IMR-90 (cell line): ENCODE results near the gene UCK2. TPM values are rescaled to one million over a fixed set of nuclear protein-coding genes. Genes with fewer than 3 reads are reported as not detected.

Experiments
- ATAC-seq: fragments of 200-7000 bp; cut with Tn5 transposase; 2 replicates; pipeline ENCODE4 v1.9.1; 2020; ENCODE audit warnings: low read depth, mild to moderate bottlenecking, moderate library complexity
- BruUV-seq: library from RNA; stranded (reverse); fragments of 400-500 nt; replicated peaks from 2 replicates; lab custom pipeline; 2021; lab: Mats Ljungman, UMichigan
- CTCF ChIA-PET: fragments of 300-600 bp; formaldehyde crosslinking; extraction: SDS; loops from one replicate; lab custom pipeline; 2021; ENCODE audit warnings: antibody characterized with exemption; lab: Yijun Ruan, JAX
- POLR2A ChIA-PET: fragments of 300-600 bp; sonication (Branson Sonifier 250); formaldehyde crosslinking; loops from one replicate; lab custom pipeline; 2022; ENCODE audit warnings: antibody characterized with exemption; ENCODE audit not compliant: unreplicated experiment; lab: Charles Lee
- DNase-seq: peaks from one replicate; pipeline ENCODE4 v3.0.0; 2013
- H2AFZ ChIP-seq: replicated peaks from 2 replicates; pipeline ENCODE3; 2013; ENCODE audit warnings: low read length, mild to moderate bottlenecking; ENCODE audit not compliant: poor library complexity
- H2AK5ac ChIP-seq: 2 replicates; pipeline ENCODE4 v1.6.1; 2013; ENCODE audit warnings: low read depth, low read length, inconsistent platforms
- H2AK9ac ChIP-seq: replicated peaks from 2 replicates; pipeline ENCODE3; 2013; ENCODE audit warnings: mild to moderate bottlenecking, low read depth, low read length, moderate library complexity; ENCODE audit not compliant: poor library complexity
- H2BK120ac ChIP-seq: 2 replicates; pipeline ENCODE4 v1.6.1; 2013; ENCODE audit warnings: low read depth, low read length, inconsistent platforms
- H2BK15ac ChIP-seq: 3 replicates; pipeline ENCODE4 v1.6.1; 2013; ENCODE audit warnings: low read depth, low read length, inconsistent platforms
- H2BK20ac ChIP-seq: 2 replicates; pipeline ENCODE4 v1.6.1; 2013; ENCODE audit warnings: low read depth, mild to moderate bottlenecking, inconsistent platforms, low read length, moderate library complexity
- H2BK5ac ChIP-seq: 2 replicates; pipeline ENCODE4 v1.6.1; 2013; ENCODE audit warnings: mild to moderate bottlenecking, low read depth, low read length, inconsistent platforms; ENCODE audit not compliant: poor library complexity, severe bottlenecking
- H3K14ac ChIP-seq: replicated peaks from 2 replicates; pipeline ENCODE4 v1.6.1; 2013; ENCODE audit warnings: low read depth, low read length, inconsistent platforms
- H3K18ac ChIP-seq: 2 replicates; pipeline ENCODE4 v1.6.1; 2013; ENCODE audit warnings: low read depth, low read length, control low read depth
- H3K23ac ChIP-seq: 2 replicates; pipeline ENCODE4 v1.6.1; 2013; ENCODE audit warnings: low read depth, low read length, inconsistent platforms
- H3K27ac ChIP-seq: 2 replicates; pipeline ENCODE4 v1.5.1; 2013; ENCODE audit warnings: mild to moderate bottlenecking, control low read depth, low read length; ENCODE audit not compliant: insufficient read depth
- H3K27me3 ChIP-seq: 2 replicates; pipeline ENCODE4 v1.6.1; 2013; ENCODE audit warnings: low read length; ENCODE audit not compliant: control insufficient read depth, insufficient read depth
- H3K36me3 ChIP-seq: 2 replicates; pipeline ENCODE4 v1.6.1; 2013; ENCODE audit warnings: low read length, mixed read lengths; ENCODE audit not compliant: control insufficient read depth, insufficient read depth
- H3K4ac ChIP-seq: 2 replicates; pipeline ENCODE4 v1.6.1; 2013; ENCODE audit warnings: low read depth, low read length, inconsistent platforms
- H3K4me1 ChIP-seq: 2 replicates; pipeline ENCODE4 v1.6.1; 2013; ENCODE audit warnings: low read length, mixed read lengths; ENCODE audit not compliant: control insufficient read depth, insufficient read depth
- H3K4me2 ChIP-seq: 2 replicates; pipeline ENCODE4 v1.6.1; 2013; ENCODE audit warnings: low read depth, mild to moderate bottlenecking, control low read depth, low read length, moderate library complexity
- H3K4me3 ChIP-seq: 2 replicates; pipeline ENCODE4 v1.5.1; 2013; ENCODE audit warnings: low read depth, mild to moderate bottlenecking, control low read depth, low read length, moderate library complexity; ENCODE audit not compliant: insufficient read depth
- H3K56ac ChIP-seq: 2 replicates; pipeline ENCODE4 v1.6.1; 2013; ENCODE audit warnings: low read length, inconsistent platforms; ENCODE audit not compliant: insufficient read depth; ENCODE audit errors: extremely low read depth
- H3K79me1 ChIP-seq, 2 experiments: 2 replicates each; pipeline ENCODE4 v1.6.1; 2013; ENCODE audit warnings: low read length in 2 of 2, inconsistent platforms in 1 of 2, low read depth in 1 of 2
- H3K9ac ChIP-seq: 2 replicates; pipeline ENCODE4 v1.6.1; 2013; ENCODE audit warnings: low read depth, low read length, control low read depth
- H3K9me1 ChIP-seq: 2 replicates; pipeline ENCODE4 v1.6.1; 2013; ENCODE audit warnings: low read length, inconsistent platforms; ENCODE audit not compliant: insufficient read depth
- H3K9me3 ChIP-seq: 2 replicates; pipeline ENCODE4 v1.6.1; 2013; ENCODE audit warnings: low read length; ENCODE audit not compliant: control insufficient read depth, insufficient read depth
- H4K20me1 ChIP-seq: 2 replicates; pipeline ENCODE4 v1.6.1; 2013; ENCODE audit warnings: low read length, inconsistent platforms; ENCODE audit not compliant: insufficient read depth
- H4K5ac ChIP-seq: 2 replicates; pipeline ENCODE4 v1.6.1; 2013; ENCODE audit warnings: mild to moderate bottlenecking, low read depth, low read length, control low read depth
- H4K8ac ChIP-seq, 2 experiments: 2 replicates each; pipeline ENCODE4 v1.6.1; 2013; ENCODE audit warnings: low read depth in 2 of 2, low read length in 2 of 2, control low read depth in 1 of 2, inconsistent platforms in 1 of 2
- H4K91ac ChIP-seq: 2 replicates; pipeline ENCODE4 v1.6.1; 2013; ENCODE audit warnings: low read depth, low read length, inconsistent platforms; ENCODE audit not compliant: insufficient read depth
- CEBPB ChIP-seq: IDR thresholded peaks from 2 replicates; pipeline ENCODE4 v1.6.1; 2012; ENCODE audit warnings: low read depth, low read length, improper control_type of control experiment
- CHD1 ChIP-seq: IDR thresholded peaks from 2 replicates; pipeline ENCODE4 v1.6.1; 2012; ENCODE audit warnings: low read depth, low read length, improper control_type of control experiment
- ELK1 ChIP-seq: fragments of 150-350 bp; IDR thresholded peaks from 2 replicates; pipeline ENCODE4 v1.6.1; 2016; ENCODE audit warnings: low read depth, mild to moderate bottlenecking, low read length, moderate library complexity, borderline replicate concordance
- FOS ChIP-seq: fragments of 150-350 bp; IDR thresholded peaks from 2 replicates; pipeline ENCODE4 v1.6.1; 2016; ENCODE audit warnings: low read depth, low read length
- MAFK ChIP-seq: IDR thresholded peaks from 2 replicates; pipeline ENCODE4 v1.6.1; 2012; ENCODE audit warnings: low read depth, low read length, improper control_type of control experiment
- MAZ ChIP-seq: IDR thresholded peaks from 2 replicates; pipeline ENCODE4 v1.6.1; 2012; ENCODE audit warnings: low read depth, mild to moderate bottlenecking, low read length, improper control_type of control experiment, moderate library complexity, borderline replicate concordance
- NFE2L2 ChIP-seq: fragments of 150-350 bp; IDR thresholded peaks from 2 replicates; pipeline ENCODE4 v1.6.1; 2016; ENCODE audit warnings: low read depth, mild to moderate bottlenecking, low read length
- POLR2A ChIP-seq: IDR thresholded peaks from 2 replicates; pipeline ENCODE4 v1.6.1; 2012; ENCODE audit warnings: mild to moderate bottlenecking, low read depth, low read length
- RCOR1 ChIP-seq: IDR thresholded peaks from 2 replicates; pipeline ENCODE4 v1.6.1; 2012; ENCODE audit warnings: mild to moderate bottlenecking, low read length, improper control_type of control experiment; ENCODE audit not compliant: insufficient replicate concordance
- SMC3 ChIP-seq: fragments of 150-350 bp; IDR thresholded peaks from 2 replicates; pipeline ENCODE4 v1.6.1; 2016; ENCODE audit warnings: low read depth, mild to moderate bottlenecking, antibody characterized with exemption, low read length, moderate library complexity
- USF2 ChIP-seq: fragments of 150-350 bp; IDR thresholded peaks from 2 replicates; pipeline ENCODE4 v1.6.1; 2017; ENCODE audit warnings: mild to moderate bottlenecking, antibody characterized with exemption, low read length, low read depth
- WGBS, 2 experiments: methylation state at CpG; one replicate each; pipeline versions ENCODE4 v1.1.5 to v1.1.7; 2013; ENCODE audit warnings: missing lambda C conversion rate in 2 of 2; ENCODE audit not compliant: insufficient read length in 1 of 2; ENCODE audit errors: extremely low coverage in 2 of 2; 5-methylcytosine and 5-hydroxymethylcytosine counted together
- dilution Hi-C: fragments of 300-500 bp; cut with HindIII; formaldehyde crosslinking; loops from one replicate; pipeline ENCODE4 v1.14.3; 2018; ENCODE audit warnings: low sequenced_read_pairs; ENCODE audit not compliant: unreplicated experiment
- in situ Hi-C: fragments of 300-500 bp; cut with MboI; formaldehyde crosslinking; loops from 3 replicates; pipeline ENCODE4 v1.14.3; 2019; ENCODE audit warnings: low sequenced_read_pairs, inconsistent platforms, mixed read lengths
- intact Hi-C: fragments of 100-400 bp; cut with micrococcal nuclease; formaldehyde crosslinking; loops from 2 replicates; pipeline ENCODE4 v1.10.0; 2022
- polyA plus RNA-seq, 3 experiments: library from polyadenylated mRNA; depleted of rRNA; stranded (reverse); fragments of >200 nt; gene quantifications; 2 replicates each; pipeline ENCODE4 v1.2.3, GENCODE V29; 2012; ENCODE audit warnings: low replicate concordance in 1 of 3
- total RNA-seq: library from RNA; depleted of rRNA; stranded (reverse); fragments of >200 nt; gene quantifications from 2 replicates; pipeline ENCODE4 v1.2.3, GENCODE V29; 2012
- TF ChIP-seq, protein P1 (sequence below): conservative IDR thresholded peaks from 2 replicates; pipeline ENCODE4 v1.5.1; 2012; ENCODE audit warnings: mild to moderate bottlenecking, low read depth, low read length, improper control_type of control experiment

The UCK2 gene
- total and polyA plus RNA-seq, 2 of the 4 experiments (the other 2 are of a cell fraction): 83.0 to 87.8 TPM

DNA sequence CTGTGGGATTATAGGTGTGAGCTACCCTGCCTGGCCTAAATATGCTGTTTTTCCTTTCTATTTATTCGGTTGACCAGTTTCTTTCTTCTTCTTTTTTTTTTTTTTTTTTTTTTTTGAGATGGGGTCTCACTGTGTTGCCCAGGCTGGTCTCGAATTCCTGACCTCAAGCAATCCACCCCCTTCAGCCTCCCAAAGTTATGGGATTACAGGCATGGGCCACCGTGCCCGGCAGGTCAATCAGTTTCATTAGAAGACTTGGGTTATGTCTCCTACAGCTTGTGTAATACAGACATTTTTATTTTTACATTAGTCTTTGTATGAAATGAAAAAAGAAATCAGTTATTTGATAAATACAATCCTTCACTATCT is 61.1 kb downstream of the UCK2 start:
- CTCF ChIA-PET: no interaction called here
- in situ Hi-C loops: no loop called here

More for the DNA sequence above, 61.1 kb downstream of the UCK2 start:
- no peak for DNase-seq
- Histone ChIP-seq H3K4me2 (no peak overlapping the region), H2BK5ac (no peak overlapping the region), H3K79me1 (peaks cover 70 to 89% of the 10 kb centered on the region in 2 experiments), H3K56ac (no peak overlapping the region), H3K9me1 (peaks cover 37% of the 10 kb centered on the region), H3K14ac (no peak overlapping the region), H4K8ac (no peak overlapping the region; a peak in 1 of 4 replicates), H3K9me3 (no peaks in the 10 kb centered on the region), H2AK5ac (no peak overlapping the region), H2BK15ac (no peak overlapping the region), H3K36me3 (peaks cover 16% of the 10 kb centered on the region), H4K5ac (no peak overlapping the region), H3K23ac (no peak overlapping the region), H2AK9ac (no peak overlapping the region), H3K9ac (no peak overlapping the region), H4K91ac (no peak overlapping the region), H3K4me3 (no peak overlapping the region), H3K18ac (no peak overlapping the region), H3K27ac (no peak overlapping the region), H2BK120ac (no peak overlapping the region), H2BK20ac (no peak overlapping the region), H4K20me1 (peaks cover 18% of the 10 kb centered on the region), H2AFZ (no peak overlapping the region), H3K4me1 (peaks cover 18% of the 10 kb centered on the region), H3K4ac (no peak overlapping the region), H3K27me3 (no peaks in the 10 kb centered on the region)
- ATAC-seq: no peak
- TF ChIP-seq, protein P1, sequence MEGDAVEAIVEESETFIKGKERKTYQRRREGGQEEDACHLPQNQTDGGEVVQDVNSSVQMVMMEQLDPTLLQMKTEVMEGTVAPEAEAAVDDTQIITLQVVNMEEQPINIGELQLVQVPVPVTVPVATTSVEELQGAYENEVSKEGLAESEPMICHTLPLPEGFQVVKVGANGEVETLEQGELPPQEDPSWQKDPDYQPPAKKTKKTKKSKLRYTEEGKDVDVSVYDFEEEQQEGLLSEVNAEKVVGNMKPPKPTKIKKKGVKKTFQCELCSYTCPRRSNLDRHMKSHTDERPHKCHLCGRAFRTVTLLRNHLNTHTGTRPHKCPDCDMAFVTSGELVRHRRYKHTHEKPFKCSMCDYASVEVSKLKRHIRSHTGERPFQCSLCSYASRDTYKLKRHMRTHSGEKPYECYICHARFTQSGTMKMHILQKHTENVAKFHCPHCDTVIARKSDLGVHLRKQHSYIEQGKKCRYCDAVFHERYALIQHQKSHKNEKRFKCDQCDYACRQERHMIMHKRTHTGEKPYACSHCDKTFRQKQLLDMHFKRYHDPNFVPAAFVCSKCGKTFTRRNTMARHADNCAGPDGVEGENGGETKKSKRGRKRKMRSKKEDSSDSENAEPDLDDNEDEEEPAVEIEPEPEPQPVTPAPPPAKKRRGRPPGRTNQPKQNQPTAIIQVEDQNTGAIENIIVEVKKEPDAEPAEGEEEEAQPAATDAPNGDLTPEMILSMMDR: no peak
- no peak for TF ChIP-seq MAFK
- no peak for TF ChIP-seq CEBPB
- TF ChIP-seq SMC3: no peak
- no peak for TF ChIP-seq MAZ
- no peak for TF ChIP-seq USF2
- no peak for TF ChIP-seq POLR2A
- no peak for TF ChIP-seq NFE2L2
- no peak for TF ChIP-seq ELK1
- TF ChIP-seq CHD1: no peak
- no peak for TF ChIP-seq FOS
- no peak for TF ChIP-seq RCOR1
- POLR2A ChIA-PET: no interaction called here
- WGBS, 2 experiments: no CpG with 5 or more reads among the region's 4 CpGs
- intact Hi-C loops: no loop called here
- no TSS peak for BruUV-seq
- dilution Hi-C loops: no loop called here
